H9 (cell line): Measurements from ENCODE around the gene BRK1. TPM values are rescaled to one million over a fixed set of nuclear protein-coding genes. Genes with fewer than 3 reads are reported as not detected.

Source experiments
- DNase-seq: peaks from one replicate; pipeline ENCODE4 v3.0.0-alpha.2; 2017
- H2AFZ ChIP-seq: one replicate; pipeline ENCODE4 v1.6.1; 2013; ENCODE audit warnings: mild to moderate bottlenecking, low read length, control low read depth, moderate library complexity
- H2AK5ac ChIP-seq: 2 replicates; pipeline ENCODE4 v1.6.1; 2013; ENCODE audit warnings: low read length, control low read depth, mixed read lengths; ENCODE audit not compliant: insufficient read length
- H2BK120ac ChIP-seq: one replicate; pipeline ENCODE4 v1.6.1; 2013; ENCODE audit warnings: low read depth, mild to moderate bottlenecking, low read length, control low read depth, inconsistent platforms; ENCODE audit not compliant: poor library complexity, severe bottlenecking
- H2BK12ac ChIP-seq: 2 replicates; pipeline ENCODE4 v1.6.1; 2013; ENCODE audit warnings: low read length, control low read depth, mixed read lengths, low read depth; ENCODE audit not compliant: insufficient read length
- H2BK15ac ChIP-seq: 2 replicates; pipeline ENCODE4 v1.6.1; 2013; ENCODE audit warnings: low read depth, low read length, control low read depth
- H2BK20ac ChIP-seq: one replicate; pipeline ENCODE4 v1.6.1; 2013; ENCODE audit warnings: low read depth, mild to moderate bottlenecking, low read length, control low read depth, inconsistent platforms; ENCODE audit not compliant: poor library complexity, severe bottlenecking
- H2BK5ac ChIP-seq: 2 replicates; pipeline ENCODE4 v1.6.1; 2013; ENCODE audit warnings: low read length, control low read depth, mixed read lengths; ENCODE audit not compliant: insufficient read length
- H3K14ac ChIP-seq: 2 replicates; pipeline ENCODE4 v1.6.1; 2013; ENCODE audit warnings: low read length, control low read depth; ENCODE audit not compliant: insufficient read depth
- H3K18ac ChIP-seq: 2 replicates; pipeline ENCODE4 v1.6.1; 2013; ENCODE audit warnings: low read depth, mild to moderate bottlenecking, mixed read lengths, low read length, control low read depth; ENCODE audit not compliant: insufficient read length
- H3K23ac ChIP-seq: 2 replicates; pipeline ENCODE4 v1.6.1; 2013; ENCODE audit warnings: low read length, control low read depth, mixed read lengths, low read depth; ENCODE audit not compliant: insufficient read length
- H3K23me2 ChIP-seq: 2 replicates; pipeline ENCODE4 v1.6.1; 2013; ENCODE audit warnings: low read depth, mild to moderate bottlenecking, mixed read lengths, low read length, control low read depth; ENCODE audit not compliant: insufficient read length, poor library complexity, severe bottlenecking
- H3K27ac ChIP-seq: 2 replicates; pipeline ENCODE4 v1.5.1; 2013; ENCODE audit warnings: low read length, control low read depth, mixed read lengths, low read depth; ENCODE audit not compliant: insufficient read length
- H3K27me3 ChIP-seq: 2 replicates; pipeline ENCODE4 v1.6.1; 2013; ENCODE audit warnings: low read length, control low read depth, inconsistent platforms; ENCODE audit not compliant: insufficient read depth
- H3K4ac ChIP-seq: 2 replicates; pipeline ENCODE4 v1.6.1; 2013; ENCODE audit warnings: low read depth, mild to moderate bottlenecking, control low read depth, inconsistent platforms, low read length, moderate library complexity
- H3K4me1 ChIP-seq: 2 replicates; pipeline ENCODE4 v1.6.1; 2013; ENCODE audit warnings: low read length, control low read depth, inconsistent platforms; ENCODE audit not compliant: insufficient read depth
- H3K4me2 ChIP-seq: 2 replicates; pipeline ENCODE4 v1.6.1; 2013; ENCODE audit warnings: low read length, control low read depth, mixed read lengths; ENCODE audit not compliant: insufficient read length, insufficient read depth
- H3K56ac ChIP-seq: 2 replicates; pipeline ENCODE4 v1.6.1; 2013; ENCODE audit warnings: low read depth, mild to moderate bottlenecking, mixed read lengths, low read length, control low read depth; ENCODE audit not compliant: insufficient read length
- H3K79me1 ChIP-seq: 2 replicates; pipeline ENCODE4 v1.6.1; 2013; ENCODE audit warnings: low read depth, mild to moderate bottlenecking, moderate library complexity, low read length, control low read depth, inconsistent platforms; ENCODE audit not compliant: insufficient read depth, poor library complexity, severe bottlenecking
- H3K79me2 ChIP-seq: 2 replicates; pipeline ENCODE4 v1.6.1; 2013; ENCODE audit warnings: low read length, control low read depth, inconsistent platforms; ENCODE audit not compliant: insufficient read depth
- H3K9ac ChIP-seq: 2 replicates; pipeline ENCODE4 v1.6.1; 2013; ENCODE audit warnings: low read length, control low read depth, mixed read lengths; ENCODE audit not compliant: insufficient read length; ENCODE audit errors: extremely low read depth
- H3K9me3 ChIP-seq: one replicate; pipeline ENCODE4 v1.6.1; 2013; ENCODE audit warnings: low read depth, low read length, inconsistent platforms; ENCODE audit not compliant: control insufficient read depth
- H3T11ph ChIP-seq: one replicate; pipeline ENCODE4 v1.6.1; 2013; ENCODE audit warnings: mild to moderate bottlenecking, low read length, control low read depth, inconsistent platforms
- H4K20me1 ChIP-seq: one replicate; pipeline ENCODE4 v1.6.1; 2013; ENCODE audit not compliant: control insufficient read depth, insufficient read length, insufficient read depth
- H4K5ac ChIP-seq: 2 replicates; pipeline ENCODE4 v1.6.1; 2013; ENCODE audit warnings: low read depth, mild to moderate bottlenecking, mixed read lengths, low read length, control low read depth; ENCODE audit not compliant: insufficient read length
- H4K8ac ChIP-seq: replicated peaks from 2 replicates; pipeline ENCODE4 v1.6.1; 2013; ENCODE audit warnings: low read length, control low read depth, mixed read lengths, low read depth; ENCODE audit not compliant: insufficient read length
- H4K91ac ChIP-seq: 2 replicates; pipeline ENCODE4 v1.6.1; 2013; ENCODE audit warnings: low read depth, mild to moderate bottlenecking, moderate library complexity, mixed read lengths, low read length, control low read depth; ENCODE audit not compliant: insufficient read length
- H3K27ac Mint-ChIP-seq, 3 experiments: 2 replicates in 2 of 3; 3 replicates in 1 of 3; pipeline ENCODE4 v1.8.0; 2020 to 2021; ENCODE audit warnings: mixed read lengths in 3 of 3, mild to moderate bottlenecking in 1 of 3, moderate library complexity in 1 of 3
- H3K27me3 Mint-ChIP-seq: 2 replicates; pipeline ENCODE4 v1.8.0; 2021; ENCODE audit warnings: low read depth, mild to moderate bottlenecking, moderate library complexity, mixed read lengths
- H3K36me3 Mint-ChIP-seq, 3 experiments: 2 replicates in 2 of 3; 3 replicates in 1 of 3; pipeline ENCODE4 v1.8.0; 2020 to 2021; ENCODE audit warnings: low read depth in 3 of 3, mixed read lengths in 3 of 3; ENCODE audit not compliant: insufficient read depth in 1 of 3
- H3K4me1 Mint-ChIP-seq, 2 experiments: 2 replicates each; pipeline ENCODE4 v1.8.0; 2020; ENCODE audit warnings: mixed read lengths in 2 of 2
- H3K4me3 Mint-ChIP-seq, 2 experiments: 2 replicates in 1 of 2; 3 replicates in 1 of 2; pipeline ENCODE4 v1.8.0; 2020 to 2021; ENCODE audit warnings: mild to moderate bottlenecking in 2 of 2, mixed read lengths in 2 of 2, moderate library complexity in 1 of 2
- H3K9me3 Mint-ChIP-seq, 2 experiments: 2 replicates in 1 of 2; 3 replicates in 1 of 2; pipeline ENCODE4 v1.8.0; 2020; ENCODE audit warnings: mild to moderate bottlenecking in 2 of 2, mixed read lengths in 2 of 2, moderate library complexity in 1 of 2
- WGBS: extraction: QIAGEN DNeasy Blood & Tissue Kit; methylation state at CpG from one replicate; pipeline ENCODE4 v1.1.7; 2013; ENCODE audit warnings: missing lambda C conversion rate, low lambda C conversion rate, mixed read lengths; ENCODE audit not compliant: insufficient read length; ENCODE audit errors: extremely low coverage; 5-methylcytosine and 5-hydroxymethylcytosine counted together
- total RNA-seq: library from RNA; stranded (reverse); gene quantifications from 2 replicates; pipeline ENCODE4 v1.2.1, GENCODE V29; 2021
- TF ChIP-seq, protein P1 (sequence below): fragments of 200-600 bp; sonication (generic); conservative IDR thresholded peaks from 3 replicates; pipeline ENCODE4 v1.8.0; 2021; ENCODE audit warnings: antibody characterized with exemption, mild to moderate bottlenecking

Gene BRK1
- total RNA-seq, 1 experiment from 2014 or later, result 121 TPM

DNA sequence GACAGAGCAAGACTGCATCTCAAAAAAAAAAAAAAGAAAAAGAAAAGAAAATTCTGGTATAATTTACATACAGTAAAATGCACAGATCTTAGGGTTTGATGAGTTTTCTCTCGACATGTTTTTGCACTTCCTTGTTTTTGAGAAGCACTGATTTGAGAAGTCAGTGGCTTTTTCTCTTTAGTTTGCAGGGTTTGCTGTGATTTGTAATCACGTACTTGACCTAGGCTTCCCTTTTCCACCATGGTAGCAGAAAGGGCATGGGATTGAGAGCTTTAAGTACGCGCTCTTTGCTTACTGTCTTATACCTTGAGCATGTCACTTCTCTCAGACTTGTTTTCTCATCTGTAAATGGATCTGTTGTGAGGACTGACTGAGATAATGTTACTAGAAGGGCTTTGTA lies 30.2 kb downstream of the BRK1 start:
- no peak overlapping the region for H2AK5ac ChIP-seq
- H3K9me3 ChIP-seq, result no peaks in the 10 kb centered on the region
- H2AFZ ChIP-seq, result no peak overlapping the region
- H3K14ac ChIP-seq, result no peak overlapping the region
- H2BK12ac ChIP-seq, result no peak overlapping the region
- no peak for DNase-seq
- H3K79me2 ChIP-seq, result peaks cover 10% of the 10 kb centered on the region; the same call in 1 of the 2 replicates
- no peak overlapping the region for H3K27ac ChIP-seq
- H3K79me1 ChIP-seq, result peaks cover 8% of the 10 kb centered on the region
- no peaks in the 10 kb centered on the region for H3K27me3 ChIP-seq
- H4K91ac ChIP-seq, result no peak overlapping the region
- no peak overlapping the region for H3T11ph ChIP-seq
- H3K4me1 Mint-ChIP-seq, result peaks cover 13 to 16% of the 10 kb centered on the region in 2 experiments
- no peak overlapping the region for H3K4me2 ChIP-seq
- peaks cover 24 to 56% (median 51%) of the 10 kb centered on the region in 3 experiments for H3K36me3 Mint-ChIP-seq
- no peak overlapping the region for H3K4me3 Mint-ChIP-seq
- TF ChIP-seq, protein P1, sequence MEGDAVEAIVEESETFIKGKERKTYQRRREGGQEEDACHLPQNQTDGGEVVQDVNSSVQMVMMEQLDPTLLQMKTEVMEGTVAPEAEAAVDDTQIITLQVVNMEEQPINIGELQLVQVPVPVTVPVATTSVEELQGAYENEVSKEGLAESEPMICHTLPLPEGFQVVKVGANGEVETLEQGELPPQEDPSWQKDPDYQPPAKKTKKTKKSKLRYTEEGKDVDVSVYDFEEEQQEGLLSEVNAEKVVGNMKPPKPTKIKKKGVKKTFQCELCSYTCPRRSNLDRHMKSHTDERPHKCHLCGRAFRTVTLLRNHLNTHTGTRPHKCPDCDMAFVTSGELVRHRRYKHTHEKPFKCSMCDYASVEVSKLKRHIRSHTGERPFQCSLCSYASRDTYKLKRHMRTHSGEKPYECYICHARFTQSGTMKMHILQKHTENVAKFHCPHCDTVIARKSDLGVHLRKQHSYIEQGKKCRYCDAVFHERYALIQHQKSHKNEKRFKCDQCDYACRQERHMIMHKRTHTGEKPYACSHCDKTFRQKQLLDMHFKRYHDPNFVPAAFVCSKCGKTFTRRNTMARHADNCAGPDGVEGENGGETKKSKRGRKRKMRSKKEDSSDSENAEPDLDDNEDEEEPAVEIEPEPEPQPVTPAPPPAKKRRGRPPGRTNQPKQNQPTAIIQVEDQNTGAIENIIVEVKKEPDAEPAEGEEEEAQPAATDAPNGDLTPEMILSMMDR, result no peak
- H2BK15ac ChIP-seq, result no peak overlapping the region
- no peak overlapping the region for H4K5ac ChIP-seq
- H3K27ac Mint-ChIP-seq, result peak overlapping the region in 1 of 3 experiments; percentile 8; a peak in 2 of 7 replicates
- H3K4me1 ChIP-seq, result peaks cover 2% of the 10 kb centered on the region; the same call in 1 of the 2 replicates
- H3K9me3 Mint-ChIP-seq, result no peaks in the 10 kb centered on the region; a peak in 2 of 5 replicates
- no peak overlapping the region for H2BK120ac ChIP-seq
- H3K23me2 ChIP-seq, result peaks cover 3% of the 10 kb centered on the region
- no peak overlapping the region for H2BK20ac ChIP-seq
- no peak overlapping the region for H3K4ac ChIP-seq
- no peak overlapping the region for H3K23ac ChIP-seq
- H2BK5ac ChIP-seq, result no peak overlapping the region
- H3K18ac ChIP-seq, result no peak overlapping the region
- WGBS, result no CpG with 5 or more reads among the region's 4 CpGs
- H3K56ac ChIP-seq, result no peak overlapping the region
- no peaks in the 10 kb centered on the region for H3K27me3 Mint-ChIP-seq
- H3K9ac ChIP-seq, result no peak overlapping the region
- no peak overlapping the region for H4K8ac ChIP-seq
- H4K20me1 ChIP-seq, result no peaks in the 10 kb centered on the region
